GM12891 (cell line): ENCODE results near the gene APOBEC3H.

Experiments
- POLR2A ChIP-seq: IDR thresholded peaks from 2 replicates; pipeline ENCODE4 v1.6.1; 2011; ENCODE audit warnings: low read depth, low read length, control low read depth
- SPI1 ChIP-seq: IDR thresholded peaks from 2 replicates; pipeline ENCODE4 v1.6.1; 2011; ENCODE audit warnings: low read depth, low read length, control low read depth
- TAF1 ChIP-seq: IDR thresholded peaks from 2 replicates; pipeline ENCODE4 v1.6.1; 2011; ENCODE audit warnings: low read depth, low read length, control low read depth

GRCh38 chr22:39084666-39085065, 12.4 kb upstream of the APOBEC3H start:
- TF ChIP-seq POLR2A (no peak), TAF1 (no peak), SPI1 (no peak)
